T-helper 2 cell (primary cell): ENCODE results near the gene MEIS2.

Source experiments
- DNase-seq, 5 experiments: peaks; one replicate each; pipeline versions ENCODE4 v3.0.0 to v3.0.0-alpha.2; 2012 to 2022

Gene MEIS2

DNA sequence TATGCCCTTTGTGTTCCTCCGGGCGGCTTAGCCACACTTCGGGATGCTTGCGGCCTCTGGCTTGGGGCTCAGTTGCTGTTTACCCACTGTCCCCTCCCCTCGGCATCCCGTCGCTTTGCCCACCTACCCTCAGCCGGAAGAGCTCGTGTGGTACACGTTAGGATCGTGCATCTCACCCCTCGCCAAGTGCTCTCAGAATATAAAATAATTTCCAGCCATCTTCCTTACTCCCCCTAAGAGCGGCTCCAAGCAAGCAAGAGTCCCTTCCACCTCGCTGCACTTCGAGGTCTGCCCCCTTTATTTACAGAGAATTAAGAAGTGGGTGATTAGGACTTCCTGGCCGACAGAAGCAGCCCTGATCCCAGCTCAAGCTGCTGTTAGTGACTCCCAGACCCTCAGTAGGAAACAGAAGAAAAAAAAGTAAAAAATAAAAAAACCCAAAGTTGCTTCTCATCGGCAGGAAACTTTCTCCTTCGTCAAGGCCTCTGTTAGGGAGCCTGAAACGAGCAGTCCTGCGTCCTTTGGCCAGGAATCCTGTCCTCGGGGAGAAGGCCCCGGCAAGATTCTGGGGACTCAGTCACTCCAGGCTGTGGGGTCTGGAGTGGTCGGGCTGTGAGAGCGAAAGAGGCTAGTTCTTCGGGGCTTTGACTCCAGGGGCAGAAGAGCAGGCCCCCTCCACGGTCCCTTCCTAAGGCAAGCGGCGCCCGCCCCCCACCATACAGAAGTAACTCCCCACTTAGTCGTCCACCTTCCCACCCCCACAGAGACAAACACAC lies 3.0 kb downstream of the MEIS2 start:
- no peak for DNase-seq

DNA sequence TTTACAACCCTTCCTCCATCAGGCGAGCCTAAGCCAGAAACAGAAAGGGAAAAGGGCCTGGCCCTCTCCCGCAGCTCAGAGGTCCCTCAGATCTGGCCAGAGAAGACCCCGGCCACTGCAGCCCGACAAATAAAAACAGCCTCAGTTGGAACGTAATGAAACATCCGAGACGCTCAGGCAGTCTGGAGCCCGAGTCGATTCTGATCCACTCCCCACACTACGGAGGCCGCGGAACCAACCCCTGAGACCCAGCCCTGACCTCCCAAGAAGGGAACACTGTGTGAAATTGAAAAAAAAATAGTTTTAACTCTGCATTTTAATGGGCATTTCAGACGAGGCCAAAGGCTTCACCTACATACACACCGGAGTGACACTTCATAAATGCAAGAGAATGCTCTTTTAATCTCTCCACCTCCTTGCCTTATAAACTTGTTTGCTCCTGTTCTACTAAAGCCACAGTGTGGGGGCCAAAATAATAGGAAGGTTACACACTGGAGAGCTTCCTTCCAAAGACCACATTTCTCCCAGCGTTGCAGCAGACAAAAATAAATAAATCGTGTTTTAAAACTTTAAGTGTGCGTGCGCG lies 3.7 kb downstream of the MEIS2 start:
- no peak for DNase-seq

DNA sequence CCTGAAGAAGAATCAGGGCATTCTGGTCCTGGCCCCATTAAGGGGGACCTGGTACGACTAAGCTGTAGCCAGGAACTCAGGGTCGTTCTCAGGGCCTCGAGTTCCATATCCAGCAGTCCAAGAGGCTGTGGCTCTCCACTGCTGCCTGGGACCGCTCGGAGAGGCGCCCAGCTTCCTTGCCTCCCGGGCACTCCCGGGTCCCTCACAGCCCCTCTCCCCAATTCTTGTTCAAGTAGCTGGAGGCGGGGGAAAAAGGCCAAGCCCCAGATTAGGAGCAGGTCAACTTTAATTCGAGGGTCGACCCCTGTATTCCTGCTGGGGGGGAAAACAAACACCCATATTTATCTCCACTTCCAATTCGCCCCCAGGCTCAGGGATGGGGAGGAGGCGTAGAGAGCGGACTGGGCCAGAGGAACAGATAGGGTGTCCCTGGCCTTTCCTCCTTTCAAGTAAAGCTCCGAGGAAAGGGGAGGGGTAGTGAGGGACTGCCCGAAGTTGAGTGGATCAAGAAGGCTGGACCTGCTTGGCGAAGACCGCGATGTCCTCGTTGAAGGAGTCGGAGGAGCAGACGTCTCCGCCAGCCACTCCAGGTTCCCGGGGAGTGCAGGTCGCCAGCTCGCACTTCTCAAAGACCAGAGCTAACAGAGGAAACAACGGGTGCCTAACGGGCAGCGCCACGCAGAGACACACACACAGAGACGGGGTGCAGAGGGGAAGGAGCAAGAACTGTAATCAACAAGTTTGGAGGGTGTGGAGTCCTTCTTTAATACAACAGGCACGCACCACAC lies 4.4 kb downstream of the MEIS2 start:
- DNase-seq = no peak

DNA sequence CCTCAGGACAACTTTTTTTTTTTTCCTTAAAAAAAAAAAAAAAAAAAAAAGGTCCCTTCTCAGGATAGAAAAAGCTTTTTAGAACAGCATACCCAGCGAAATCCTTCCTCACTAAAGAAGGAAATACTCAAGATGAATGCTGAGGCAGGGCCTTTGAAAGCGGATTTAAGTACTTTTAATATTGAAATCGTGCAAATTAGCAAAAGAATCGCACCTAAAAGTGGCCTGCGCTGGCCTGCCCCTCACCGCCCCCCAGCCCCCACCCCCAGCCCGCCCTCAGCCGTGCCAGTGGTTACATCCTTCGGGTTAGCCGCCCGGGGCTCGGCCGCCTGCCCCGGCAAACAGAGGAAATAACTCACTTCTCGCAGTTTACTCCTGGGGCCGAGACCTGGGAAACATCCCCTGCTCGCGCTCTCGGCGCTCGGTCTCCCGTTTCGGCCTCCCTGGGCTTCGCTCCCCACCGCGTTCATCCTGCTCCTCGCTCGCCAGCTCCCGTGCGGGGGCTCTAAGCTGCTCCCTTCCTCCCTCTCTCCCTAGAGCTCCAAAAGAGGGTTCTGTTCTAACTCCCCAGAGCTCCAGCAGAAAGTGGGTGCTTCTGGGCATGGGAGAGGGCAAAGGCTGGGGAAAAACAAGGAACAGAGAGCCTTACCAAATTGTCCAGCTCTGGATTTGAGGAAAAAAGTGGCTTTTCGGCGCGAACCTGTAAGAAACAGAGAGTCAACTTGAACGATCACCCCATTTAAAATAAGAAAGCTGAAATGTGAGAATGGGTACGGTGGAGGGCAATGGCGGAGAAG lies 5.2 kb downstream of the MEIS2 start:
- no peak for DNase-seq

DNA sequence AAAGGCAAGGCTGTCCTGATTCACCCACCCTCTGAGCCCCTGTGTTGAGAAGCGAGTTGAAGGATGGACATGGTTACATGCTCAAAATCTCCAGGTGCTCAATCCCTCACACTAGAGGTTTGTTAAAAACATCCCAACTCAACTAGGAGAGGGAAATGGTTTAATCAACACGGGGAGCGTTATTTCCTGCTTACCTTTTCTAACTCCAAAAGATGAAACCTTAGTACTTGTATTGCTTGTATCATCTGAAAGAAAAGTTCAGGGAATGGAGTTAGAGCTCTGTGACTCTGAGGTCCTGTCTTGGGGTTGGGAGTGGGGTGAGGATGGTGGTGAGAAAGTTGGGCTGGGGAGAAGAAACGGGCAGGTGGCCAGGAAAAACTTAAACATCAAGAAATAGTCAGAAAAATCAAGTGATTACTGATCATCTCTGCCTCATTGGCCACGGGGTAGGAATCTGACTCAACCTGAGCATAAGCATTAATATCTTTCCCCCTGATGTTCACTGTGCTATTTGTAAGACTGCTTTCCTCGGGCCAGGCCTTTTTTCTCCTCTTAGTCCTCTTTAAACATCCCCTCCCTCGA lies 5.9 kb downstream of the MEIS2 start:
- DNase-seq = no peak

DNA sequence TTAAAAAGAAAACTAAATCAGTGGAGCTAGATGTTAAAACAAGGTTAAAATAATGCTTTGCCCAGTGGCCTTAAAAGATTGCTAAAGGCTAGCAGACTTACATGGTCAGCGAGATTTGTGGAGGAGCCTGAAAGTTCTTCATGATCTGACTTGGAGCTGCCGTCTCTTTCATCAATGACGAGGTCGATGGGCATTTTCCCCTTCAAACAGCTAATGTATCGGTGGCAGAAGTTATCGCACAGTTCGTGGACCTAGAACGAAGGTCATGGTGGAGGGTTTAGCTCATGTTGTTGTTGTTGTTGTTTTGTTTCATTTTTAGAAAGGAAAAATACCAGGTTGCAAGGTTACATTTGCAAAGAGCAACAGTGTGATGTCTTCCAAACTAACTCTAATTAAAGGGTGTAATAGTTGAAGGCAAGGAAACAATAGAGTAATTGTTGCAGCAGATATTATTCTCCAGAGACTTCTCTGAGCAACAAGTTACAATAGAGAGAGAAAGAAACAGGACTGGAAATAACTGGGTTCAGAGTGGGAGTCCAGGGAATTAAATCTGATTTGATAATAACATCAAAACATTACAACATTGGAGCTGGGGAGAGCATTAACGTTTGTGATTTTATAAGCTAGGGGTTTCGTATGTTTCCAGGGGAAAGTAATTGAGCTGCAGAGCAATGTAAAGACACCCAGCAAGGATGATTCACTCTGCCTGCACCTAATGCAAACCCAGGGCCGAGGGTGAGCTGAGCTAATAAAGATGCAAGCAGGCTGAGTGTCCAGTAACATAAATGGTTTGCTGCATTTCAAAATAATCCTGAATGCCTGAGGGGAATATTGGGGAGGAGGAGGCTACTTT lies 6.6 kb downstream of the MEIS2 start:
- no peak for DNase-seq

DNA sequence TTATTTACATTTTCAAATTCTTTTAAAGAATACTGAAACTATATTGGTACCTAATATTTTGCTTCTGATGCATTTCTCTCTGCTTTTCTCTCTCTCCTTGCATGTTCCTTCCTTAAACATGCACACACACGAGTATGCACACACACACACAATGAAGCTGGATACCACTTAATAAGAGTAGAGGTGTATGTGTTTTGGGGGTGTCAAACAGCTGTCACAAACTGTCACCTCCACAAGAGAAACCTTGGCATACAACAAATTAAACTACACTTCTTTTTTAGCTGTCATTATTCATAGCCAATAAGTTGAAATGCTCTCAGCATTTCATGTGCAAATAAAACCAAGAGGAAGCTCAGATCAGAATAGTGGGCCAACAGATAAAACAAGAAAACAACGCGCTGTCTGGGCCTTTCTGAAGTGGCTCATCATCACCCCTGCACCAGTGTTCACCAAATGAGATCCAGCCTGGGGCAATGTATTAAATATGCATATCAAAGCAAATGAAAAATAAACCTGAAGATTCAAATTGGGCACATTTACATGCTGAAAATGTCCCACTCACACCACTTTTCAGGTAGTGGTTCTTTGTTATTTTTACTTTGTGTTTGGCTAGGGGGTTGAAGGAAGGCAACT lies 9.7 kb downstream of the MEIS2 start:
- no peak for DNase-seq

DNA sequence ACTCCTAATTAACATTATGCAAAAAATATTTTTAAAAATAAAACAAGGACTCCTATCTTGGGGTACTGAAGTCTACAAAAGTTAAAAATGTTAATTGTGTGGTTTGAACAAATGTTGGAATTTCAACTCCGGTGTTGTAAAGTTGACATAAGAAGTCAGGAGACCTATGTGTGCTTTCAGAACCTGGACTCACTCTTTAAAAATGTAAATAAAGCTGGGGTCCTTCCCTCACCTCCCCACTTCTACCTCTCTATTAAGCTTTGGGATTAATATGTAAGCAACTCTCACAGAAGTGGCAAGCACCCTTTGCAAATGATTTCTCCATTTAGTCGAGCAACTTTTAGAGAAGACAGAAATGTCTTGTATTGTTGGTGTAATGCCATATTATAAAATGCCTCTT lies 11.9 kb downstream of the MEIS2 start:
- no peak for DNase-seq

DNA sequence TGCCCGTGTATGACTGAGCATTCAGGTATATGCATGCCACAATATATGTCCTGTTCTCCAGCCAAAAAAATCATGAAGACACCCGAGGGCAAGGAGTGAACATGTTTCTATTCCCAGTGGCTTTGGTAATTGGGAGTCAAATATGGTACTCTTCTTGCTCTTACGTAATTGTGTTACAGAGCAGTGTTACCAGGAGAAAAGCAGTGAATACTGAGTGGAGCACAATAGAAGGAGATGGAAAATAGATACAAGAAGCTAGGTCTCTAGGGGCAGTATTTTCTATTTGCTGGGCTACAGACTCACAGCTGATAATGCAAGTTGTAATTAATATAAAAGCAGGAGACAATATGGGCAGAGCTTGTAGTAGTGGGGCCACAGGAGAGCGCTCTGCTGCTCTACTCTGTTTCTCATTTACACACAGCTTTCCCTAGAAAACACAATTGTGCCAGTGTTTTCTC lies 13.2 kb downstream of the MEIS2 start:
- no peak for DNase-seq

DNA sequence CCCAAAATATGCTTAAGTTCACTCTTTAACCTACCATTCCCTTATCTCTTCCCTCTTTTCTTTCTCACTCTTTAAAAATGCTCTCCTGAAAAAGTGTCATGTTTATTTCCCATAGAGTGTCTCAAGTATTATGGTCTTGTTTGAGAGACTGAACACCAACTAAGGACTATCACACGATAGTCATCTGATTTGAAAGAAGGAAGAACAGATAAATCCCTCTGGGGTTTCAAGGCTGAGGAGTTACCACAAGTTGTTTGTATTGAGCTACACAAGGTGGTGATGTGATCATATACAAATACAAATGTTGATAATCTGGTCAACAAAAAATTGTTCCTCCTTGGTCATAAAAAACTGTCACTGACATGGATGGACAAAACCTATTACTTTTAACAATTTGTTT lies 13.8 kb downstream of the MEIS2 start:
- DNase-seq = no peak

DNA sequence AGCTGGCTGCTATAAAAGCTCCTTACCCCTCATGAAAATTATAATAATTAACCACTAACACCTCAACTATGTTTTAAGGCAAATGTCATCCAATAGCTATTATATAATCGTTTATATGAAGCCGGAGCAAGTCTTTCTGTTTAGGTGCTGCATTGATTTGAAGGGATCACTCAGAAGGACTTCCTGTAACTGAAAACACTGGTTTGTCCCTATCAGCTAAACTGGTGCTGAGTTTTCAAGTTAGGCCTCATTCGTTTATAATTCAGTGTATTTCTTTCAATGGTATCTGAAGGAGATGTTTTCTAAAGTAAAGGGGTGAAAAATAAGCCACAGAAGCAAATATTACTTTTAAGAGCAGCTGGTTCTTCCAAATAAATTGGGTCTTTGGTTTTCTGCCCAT lies 14.2 kb downstream of the MEIS2 start:
- no peak for DNase-seq

DNA sequence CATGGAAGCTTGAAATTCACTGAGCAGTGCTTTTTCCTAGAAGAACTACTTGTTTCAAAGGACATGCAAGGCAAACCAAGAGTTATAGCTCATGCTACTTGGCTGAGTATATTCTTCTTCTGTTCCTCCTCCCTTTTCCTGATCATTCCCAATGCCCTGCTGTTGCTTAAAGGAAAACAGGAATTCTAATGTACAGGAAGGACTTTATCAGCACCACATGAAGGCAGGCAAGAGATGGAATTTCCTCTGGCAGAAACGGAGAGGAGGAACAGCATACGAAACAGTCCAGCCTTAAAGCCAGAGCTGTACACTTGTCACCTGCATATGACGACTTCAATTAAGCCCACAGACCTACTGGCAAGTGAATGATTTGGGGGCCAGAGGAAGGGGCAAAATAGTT lies 15.7 kb downstream of the MEIS2 start:
- no peak for DNase-seq

DNA sequence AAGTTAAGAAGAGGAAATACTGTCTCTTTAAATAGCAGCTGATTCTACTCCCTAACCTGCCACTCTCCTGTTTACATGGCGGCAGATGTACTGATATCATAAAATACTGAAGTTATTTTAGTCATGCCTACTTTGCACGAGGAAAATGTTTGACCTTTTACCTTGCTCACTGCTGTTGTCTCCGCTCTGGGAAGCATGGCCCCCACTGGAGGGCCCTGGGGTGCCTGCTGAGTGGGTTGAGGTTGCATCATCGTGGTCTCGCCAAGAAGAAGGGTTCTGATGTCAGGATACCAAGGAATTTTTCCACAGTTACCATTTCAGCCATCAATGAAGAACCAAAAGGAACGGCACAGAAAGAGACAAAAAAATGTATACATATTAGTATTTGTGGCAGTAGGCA lies 16.7 kb downstream of the MEIS2 start:
- no peak for DNase-seq

DNA sequence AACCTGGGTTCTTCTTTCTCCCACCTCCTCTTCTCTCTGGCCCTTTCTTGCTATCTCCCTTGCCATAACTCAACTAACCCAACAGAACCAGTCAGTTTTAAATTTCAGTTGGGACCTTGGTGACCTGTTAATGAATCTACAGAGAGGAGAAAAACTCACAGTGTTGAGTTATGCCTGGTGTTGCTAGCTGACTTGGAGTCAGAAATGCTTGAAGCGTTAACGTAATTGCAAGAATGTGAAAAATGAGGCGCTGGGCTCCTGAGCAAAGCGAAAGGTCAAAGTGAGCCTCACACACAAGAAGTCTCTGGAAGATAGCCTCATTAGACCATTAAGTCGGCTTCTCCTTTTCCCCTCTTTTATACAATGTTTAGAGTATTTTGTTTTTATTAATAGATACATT lies 18.4 kb downstream of the MEIS2 start:
- DNase-seq = no peak

DNA sequence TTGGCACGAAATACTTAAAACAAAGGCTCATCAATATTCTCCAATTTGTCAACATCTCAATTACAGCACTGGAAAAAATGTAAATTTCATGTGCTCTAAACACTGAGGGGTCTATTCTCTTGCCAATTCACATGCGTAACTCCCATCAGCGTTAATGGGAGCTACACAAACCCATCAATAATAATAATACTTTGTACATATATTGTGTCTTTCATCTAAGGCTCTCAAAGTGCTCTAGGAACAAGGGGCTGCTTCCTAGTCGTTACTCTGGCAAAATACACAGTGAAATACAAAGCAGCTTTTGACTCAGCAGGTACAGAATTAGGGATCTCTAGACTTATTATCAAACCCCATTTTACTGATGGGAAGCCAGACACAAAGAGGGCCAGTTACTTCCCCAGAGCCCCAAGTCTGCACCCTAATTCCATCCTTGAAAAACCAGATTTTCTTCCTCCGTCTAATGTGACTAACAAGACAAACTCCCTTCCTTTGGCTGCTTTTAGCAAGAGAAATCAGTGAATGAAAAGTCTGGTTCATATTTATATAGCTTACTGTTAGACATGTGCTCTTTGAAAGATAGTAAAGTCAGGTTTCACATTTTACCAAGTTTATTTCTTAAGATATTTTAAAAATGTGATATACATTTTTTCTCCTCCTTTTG lies 20.0 kb downstream of the MEIS2 start:
- no peak for DNase-seq

DNA sequence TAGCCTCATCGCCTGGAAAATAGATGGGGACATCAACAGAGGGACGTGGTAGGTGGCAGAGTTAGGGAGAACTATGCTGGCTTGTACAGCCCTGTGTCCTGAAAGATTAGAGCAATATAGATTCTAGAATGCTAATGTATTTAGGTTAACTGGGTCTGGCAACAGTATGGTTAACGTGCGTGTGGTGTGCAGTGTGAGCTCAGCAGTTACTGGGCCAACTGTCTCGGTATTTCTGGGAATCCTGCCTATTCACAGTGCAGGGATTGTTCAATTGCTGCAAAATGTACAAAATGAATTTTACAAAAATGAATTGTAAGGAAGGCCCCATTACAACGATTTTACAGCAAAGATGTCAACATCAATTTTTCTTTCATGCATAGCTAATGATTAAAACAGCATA lies 20.6 kb downstream of the MEIS2 start:
- no peak for DNase-seq

DNA sequence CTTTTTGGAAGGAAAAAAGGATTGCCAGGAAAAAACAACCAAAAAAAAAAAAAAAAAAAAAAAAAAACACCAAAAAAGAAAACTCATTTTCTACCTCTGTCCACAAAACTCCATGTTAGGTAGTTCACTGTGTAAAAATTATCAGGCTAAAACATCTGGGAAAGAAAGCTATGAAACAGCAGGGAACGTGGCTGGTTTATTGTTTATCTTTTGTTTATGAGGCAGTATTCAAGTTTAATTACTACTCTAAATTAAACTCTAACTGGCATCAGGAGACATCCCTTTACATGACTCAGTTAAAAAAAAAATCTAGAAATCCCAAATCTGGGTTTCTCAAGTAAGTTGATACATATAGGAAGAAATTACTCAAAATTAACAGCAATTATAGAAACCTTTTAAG lies 21.8 kb downstream of the MEIS2 start:
- no peak for DNase-seq

DNA sequence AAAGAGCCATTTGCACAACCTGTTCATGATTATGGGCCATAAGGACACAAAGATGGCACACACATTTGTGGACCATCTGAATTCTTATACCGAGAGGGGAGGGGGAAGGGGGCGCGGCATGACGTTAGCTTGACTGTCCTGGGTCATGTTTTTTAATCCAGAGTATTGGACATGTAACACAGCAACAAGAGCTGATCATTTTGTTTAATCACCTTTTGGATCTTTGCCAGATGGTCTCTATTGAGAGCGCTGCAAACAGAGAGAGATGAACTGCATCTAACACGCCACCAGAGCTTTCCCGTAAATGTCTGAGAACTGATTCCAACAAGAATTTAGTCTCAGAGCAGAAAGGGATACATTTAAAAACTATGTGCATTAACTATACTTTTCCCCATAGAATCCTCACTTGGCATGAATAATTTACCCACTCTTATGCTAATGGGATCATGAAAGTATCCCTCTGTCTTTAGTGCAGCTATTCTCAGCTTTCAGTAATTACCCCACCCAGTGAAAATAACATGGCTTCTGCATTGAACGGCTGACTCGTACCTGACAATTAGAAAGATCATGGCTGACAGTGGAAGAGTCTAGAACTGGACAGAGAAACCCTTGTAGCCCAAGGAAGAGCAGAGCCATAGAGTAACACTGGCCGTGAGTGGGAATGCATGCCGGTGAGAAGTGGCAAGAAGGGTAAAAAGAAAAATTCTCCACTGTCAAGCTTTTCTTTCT lies 22.6 kb downstream of the MEIS2 start:
- no peak for DNase-seq

DNA sequence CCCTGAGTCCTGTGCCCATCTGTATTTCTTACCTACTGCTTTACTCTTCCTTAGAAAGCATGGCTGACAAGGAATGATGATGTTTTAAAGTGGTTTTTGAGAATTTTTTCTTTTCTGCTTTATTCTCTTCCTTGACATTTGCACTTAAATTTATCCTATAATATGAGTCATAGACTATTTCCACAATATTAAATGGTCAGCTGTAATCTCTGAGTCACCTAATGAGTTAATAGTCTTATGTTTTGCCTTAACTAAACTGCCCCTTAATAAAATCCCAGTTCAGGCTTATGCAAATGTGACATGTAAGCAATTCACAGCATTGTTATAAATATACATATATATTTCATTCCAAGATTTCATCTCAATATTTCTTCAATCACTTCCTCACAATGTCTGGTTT lies 23.8 kb downstream of the MEIS2 start:
- DNase-seq = no peak

DNA sequence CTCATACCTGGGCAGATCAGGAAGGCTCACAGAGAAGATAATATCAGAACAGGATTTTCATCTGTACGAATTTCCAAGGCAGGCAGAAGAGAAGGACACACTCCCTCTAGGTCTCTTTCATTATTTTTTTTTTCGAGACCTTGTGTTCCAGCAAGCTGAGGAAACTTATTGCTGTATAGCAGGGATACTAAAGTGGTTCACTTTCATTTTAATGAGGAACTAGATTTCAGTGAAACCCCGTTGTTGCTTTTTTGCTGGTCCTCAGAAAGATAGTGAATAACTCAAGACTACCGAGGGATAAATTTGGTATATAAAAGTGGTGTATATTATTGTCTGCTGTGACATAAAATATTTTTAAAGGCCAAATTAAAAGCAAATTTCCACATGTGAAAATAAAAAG lies 24.6 kb downstream of the MEIS2 start:
- no peak for DNase-seq
